GM12873 (cell line): Measurements from ENCODE around the gene PLEKHM3.

Experiments
- TF ChIP-seq, protein P1 (sequence below): IDR thresholded peaks from 2 replicates; pipeline ENCODE4 v1.5.1; 2012; ENCODE audit warnings: low read depth, mild to moderate bottlenecking, moderate library complexity, low read length, control low read depth; ENCODE audit not compliant: insufficient read depth; ENCODE audit errors: missing control alignments

PLEKHM3 gene

DNA sequence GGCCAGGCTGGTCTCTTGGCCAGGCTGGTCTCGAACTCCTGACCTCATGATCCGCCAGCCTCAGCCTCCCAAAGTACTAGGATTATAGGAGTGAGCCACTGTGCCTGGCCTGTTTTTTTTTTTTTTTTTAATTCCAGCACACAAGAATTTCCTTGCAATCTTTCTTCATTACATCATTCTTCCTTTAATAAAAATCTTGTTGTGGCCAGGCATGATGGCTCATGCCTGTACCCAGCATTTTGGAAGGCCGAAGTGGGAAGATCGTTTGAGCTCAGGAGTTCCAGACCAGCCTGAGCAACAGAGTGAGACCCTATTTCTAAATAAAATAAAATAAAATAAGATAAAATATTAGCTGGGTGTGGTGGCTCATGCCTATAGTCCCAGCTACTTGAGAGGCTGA, 21.4 kb upstream of the PLEKHM3 start:
- TF ChIP-seq, protein P1, sequence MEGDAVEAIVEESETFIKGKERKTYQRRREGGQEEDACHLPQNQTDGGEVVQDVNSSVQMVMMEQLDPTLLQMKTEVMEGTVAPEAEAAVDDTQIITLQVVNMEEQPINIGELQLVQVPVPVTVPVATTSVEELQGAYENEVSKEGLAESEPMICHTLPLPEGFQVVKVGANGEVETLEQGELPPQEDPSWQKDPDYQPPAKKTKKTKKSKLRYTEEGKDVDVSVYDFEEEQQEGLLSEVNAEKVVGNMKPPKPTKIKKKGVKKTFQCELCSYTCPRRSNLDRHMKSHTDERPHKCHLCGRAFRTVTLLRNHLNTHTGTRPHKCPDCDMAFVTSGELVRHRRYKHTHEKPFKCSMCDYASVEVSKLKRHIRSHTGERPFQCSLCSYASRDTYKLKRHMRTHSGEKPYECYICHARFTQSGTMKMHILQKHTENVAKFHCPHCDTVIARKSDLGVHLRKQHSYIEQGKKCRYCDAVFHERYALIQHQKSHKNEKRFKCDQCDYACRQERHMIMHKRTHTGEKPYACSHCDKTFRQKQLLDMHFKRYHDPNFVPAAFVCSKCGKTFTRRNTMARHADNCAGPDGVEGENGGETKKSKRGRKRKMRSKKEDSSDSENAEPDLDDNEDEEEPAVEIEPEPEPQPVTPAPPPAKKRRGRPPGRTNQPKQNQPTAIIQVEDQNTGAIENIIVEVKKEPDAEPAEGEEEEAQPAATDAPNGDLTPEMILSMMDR = no peak

DNA sequence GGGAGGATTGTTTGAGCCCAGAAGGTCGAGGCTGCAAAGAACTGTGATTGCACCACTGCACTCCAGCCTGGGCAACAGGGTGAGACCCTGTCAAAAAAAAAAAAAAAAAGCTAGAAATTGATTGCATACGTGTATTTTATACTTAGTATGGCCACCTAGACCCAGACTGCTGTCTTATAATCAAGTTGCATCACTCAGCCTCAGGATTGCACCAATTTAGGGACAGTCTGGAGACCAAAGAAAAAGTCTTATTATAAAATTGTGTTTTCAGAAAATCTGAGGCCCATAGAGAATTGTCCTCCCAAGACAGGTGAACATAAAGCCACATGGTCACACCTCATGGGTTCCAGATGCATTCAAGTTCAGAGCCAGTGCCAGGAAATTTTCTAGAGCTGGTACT, 17.1 kb upstream of the PLEKHM3 start:
- TF ChIP-seq, protein P1 = no peak

DNA sequence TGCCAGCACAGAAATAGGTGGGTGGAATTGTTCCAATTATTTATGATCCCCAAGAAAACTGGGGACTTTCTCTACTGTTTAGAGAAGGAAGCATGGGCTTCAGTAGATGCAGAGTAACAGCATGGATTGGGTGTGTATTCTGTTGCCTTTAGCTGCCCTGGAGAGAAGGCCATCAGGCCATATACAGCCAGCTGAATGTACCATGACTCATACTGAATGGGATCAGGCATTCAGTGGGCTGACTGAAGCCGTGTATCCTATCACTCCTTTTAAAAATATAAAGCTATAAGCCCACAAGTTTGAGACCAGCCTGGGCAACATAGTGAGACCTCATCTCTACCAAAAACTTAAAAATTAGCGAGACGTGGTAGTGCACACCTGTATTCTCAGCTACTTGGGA, 16.7 kb upstream of the PLEKHM3 start:
- TF ChIP-seq, protein P1 = no peak

DNA sequence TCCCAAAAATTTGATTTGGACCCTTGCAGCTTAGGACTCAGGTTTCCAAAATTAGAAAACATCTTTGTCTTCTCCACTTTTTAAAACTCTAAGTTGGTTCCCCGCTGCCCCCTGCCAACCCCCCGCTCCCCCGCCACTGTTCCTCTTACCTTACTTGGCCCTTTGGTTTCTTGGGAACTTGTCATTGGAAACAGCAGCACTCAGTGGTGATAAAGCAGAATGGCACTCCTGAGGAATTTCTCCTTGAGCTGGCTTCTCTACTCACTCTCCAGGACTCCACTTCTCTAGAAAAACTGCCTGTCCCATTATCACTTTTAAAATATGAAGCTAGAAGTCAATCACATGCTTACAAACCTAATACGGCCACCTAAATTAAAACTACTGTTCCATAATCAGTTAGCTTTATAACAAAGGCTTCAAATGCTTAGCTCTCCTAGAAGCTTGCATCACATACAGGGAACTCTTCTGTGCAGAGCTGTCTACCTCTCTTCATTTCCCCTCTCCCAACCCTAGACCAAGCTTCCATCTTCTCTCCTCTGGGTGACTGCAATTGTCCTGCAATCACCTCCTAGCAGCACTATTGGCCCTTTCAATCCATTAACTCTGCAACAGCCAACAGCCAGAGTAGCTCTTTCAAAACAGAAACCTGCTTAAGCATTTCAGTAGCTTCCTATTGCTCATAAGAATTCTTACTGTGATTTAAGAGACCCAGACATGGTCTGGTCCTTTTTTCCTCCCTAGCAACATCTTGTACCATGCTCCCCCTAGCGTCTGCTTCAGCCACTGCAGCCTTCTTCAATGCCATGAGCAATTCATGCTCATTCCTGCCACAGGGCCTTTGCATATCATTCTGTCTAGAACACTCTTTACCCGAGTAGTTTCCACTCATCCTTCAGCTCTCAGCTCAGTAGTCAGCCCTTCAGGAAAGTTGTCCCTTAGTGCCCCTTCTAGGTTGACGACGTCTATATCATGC, 15.2 kb upstream of the PLEKHM3 start:
- TF ChIP-seq, protein P1 = peak; percentile 96

DNA sequence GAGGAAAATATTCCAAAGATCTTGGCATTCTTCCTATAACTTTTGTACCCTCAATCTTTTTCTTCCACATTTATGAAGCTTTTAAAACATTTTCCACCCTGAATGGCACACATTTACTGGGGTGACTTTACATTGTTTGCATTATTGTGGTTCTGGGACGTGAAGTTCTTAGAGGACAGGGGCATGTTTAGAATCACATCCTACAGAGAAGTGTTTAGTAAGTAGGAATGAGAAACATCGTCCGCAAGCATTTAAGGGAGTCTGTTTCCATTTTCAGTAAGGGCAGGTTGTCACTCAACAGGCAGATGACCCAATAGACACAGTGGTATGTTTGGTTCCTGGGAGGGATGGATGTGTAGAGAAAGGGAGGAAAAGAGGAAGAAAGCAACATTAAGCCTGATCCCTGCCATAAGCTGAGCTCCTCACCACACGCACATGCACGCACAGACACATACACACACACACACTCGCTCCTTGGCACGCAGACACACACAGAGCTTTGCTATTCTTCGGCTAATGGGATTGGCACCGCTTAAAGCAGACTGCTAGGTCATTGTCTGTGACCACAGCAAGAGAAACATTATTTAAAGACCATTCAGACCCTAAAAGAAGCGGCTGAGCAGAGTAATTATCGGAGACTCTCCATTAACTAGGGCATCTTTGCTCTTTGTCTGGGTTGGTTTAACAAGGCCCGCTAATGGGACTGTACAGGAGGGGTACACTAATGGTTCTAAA, 14.2 kb upstream of the PLEKHM3 start:
- TF ChIP-seq, protein P1 = no peak

DNA sequence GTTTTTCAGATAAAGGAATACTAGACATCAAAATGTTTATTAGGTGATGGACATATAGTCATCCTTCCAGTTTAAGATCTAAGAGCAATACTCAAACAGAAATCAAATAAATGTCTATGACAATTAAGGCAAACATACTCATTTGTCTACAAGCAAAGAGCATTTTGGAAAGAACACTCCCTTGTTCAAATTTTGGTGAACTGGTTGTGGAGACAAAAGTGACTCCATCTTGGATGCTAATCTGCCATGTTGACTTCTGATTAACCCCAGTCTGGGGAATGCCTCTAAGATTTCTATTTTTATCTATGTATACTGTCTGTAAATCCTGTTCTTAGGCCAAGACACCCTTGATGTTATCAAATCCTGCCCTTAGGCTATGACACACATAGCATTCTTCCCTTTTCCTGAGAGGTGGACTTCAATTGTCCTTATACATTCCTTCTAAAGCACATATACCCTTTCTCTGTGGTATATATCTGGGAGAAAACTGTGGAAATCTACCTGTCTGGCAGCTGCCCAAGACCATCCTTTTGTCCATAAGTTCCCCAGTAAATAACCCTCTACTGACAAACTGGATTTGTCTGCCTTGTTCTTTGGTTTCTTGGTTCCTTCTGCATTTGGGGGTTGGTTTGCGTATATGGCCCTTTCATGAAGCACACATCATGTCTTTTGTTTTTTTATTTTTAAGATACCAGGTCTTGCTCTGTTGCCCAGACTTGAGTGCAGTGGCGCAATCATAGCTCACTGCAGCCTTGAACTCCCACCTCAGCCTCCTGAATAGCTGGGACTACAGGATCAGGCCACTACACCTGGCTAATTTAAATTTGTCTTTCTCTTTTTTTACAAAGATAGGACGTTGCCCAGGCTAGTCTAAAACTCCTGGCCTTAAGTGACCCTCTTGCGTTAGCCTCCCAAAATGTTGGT, 12.5 kb upstream of the PLEKHM3 start:
- TF ChIP-seq, protein P1 = no peak

DNA sequence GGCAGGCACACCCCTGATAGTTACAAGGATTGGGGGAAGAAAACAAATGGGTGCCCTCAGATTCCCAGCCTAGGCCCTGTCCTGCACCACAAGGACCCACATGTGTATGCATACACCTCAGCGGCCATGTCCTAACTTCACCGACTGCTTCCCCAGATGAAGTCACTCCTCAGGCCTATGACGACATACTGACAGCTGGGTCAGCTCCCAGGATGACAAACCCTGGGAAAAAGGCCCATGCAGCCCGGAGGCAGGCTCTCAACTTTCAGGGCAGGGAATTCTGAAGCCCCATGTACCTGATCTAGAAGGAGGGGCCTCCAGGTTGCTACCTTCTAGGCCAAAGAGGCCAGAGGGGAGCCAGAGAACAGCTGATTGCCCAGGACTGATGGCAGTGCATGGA, 11.0 kb upstream of the PLEKHM3 start:
- TF ChIP-seq, protein P1 = no peak
